A549 (cell line): ENCODE results near the gene XAB2. TPM values are rescaled to one million over a fixed set of nuclear protein-coding genes. Genes with fewer than 3 reads are reported as not detected.

Experiments
- ATAC-seq, 2 experiments: fragments of 200-7000 bp in 1 of 2; fragments of >200 bp in 1 of 2; cut with Nextera tagmentation in 1 of 2; cut with Tn5 transposase in 1 of 2; 3 replicates each; pipeline versions ENCODE4 v1.8.0 to v1.9.1; 2018 to 2020; ENCODE audit warnings: mild to moderate bottlenecking in 1 of 2, moderate library complexity in 1 of 2
- CTCF ChIA-PET: fragments of 300-600 bp; sonication (Branson Sonifier 250); formaldehyde crosslinking; extraction: SDS; loops from one replicate; lab custom pipeline; 2021; ENCODE audit warnings: antibody characterized with exemption, inconsistent platforms; lab: Yijun Ruan, JAX
- POLR2A ChIA-PET: fragments of 350-600 bp; formaldehyde crosslinking; extraction: SDS; loops from one replicate; lab custom pipeline; 2021; ENCODE audit warnings: antibody characterized with exemption, inconsistent platforms; lab: Yijun Ruan, JAX
- DNase-seq, 2 experiments: peaks; one replicate each; pipeline versions ENCODE4 v3.0.0 to v3.0.0-alpha.2; 2011 to 2016; ENCODE audit warnings: low read depth in 1 of 2, low spot score in 1 of 2
- FAIRE-seq: peaks from 2 replicates; lab custom pipeline; 2011; peaks lifted over from hg19 to GRCh38; lab: Jason Lieb, UNC
- H3K27ac ChIP-seq, 2 experiments: fragments of >200 bp; sonication (Bioruptor Twin); formaldehyde crosslinking; 3 replicates each; pipeline ENCODE4 v1.5.1; 2016 to 2017
- H3K4me1 ChIP-seq: fragments of >200 bp; sonication (Bioruptor Twin); formaldehyde crosslinking; 3 replicates; pipeline ENCODE4 v1.6.1; 2016
- H3K4me2 ChIP-seq: fragments of >200 bp; sonication (Bioruptor Twin); formaldehyde crosslinking; 3 replicates; pipeline ENCODE4 v1.6.1; 2016
- H3K4me3 ChIP-seq: fragments of >200 bp; sonication (Bioruptor Twin); formaldehyde crosslinking; 3 replicates; pipeline ENCODE4 v1.5.1; 2016
- H3K9me3 ChIP-seq: fragments of >200 bp; sonication (Bioruptor Twin); formaldehyde crosslinking; 3 replicates; pipeline ENCODE4 v1.6.1; 2016
- BHLHE40 ChIP-seq: IDR thresholded peaks from 2 replicates; pipeline ENCODE4 v1.6.1; 2012; ENCODE audit warnings: low read depth, low read length, inconsistent platforms
- CBX8 ChIP-seq: fragments of 200-600 bp; sonication (generic); IDR thresholded peaks from 2 replicates; pipeline ENCODE4 v1.6.1; 2016
- CEBPB ChIP-seq, 2 experiments: fragments of >200 bp in 1 of 2; sonication (Bioruptor Twin) in 1 of 2; formaldehyde crosslinking in 1 of 2; IDR thresholded peaks; 2 replicates each; pipeline ENCODE4 v1.6.1; 2012 to 2016
- CHD2 ChIP-seq: fragments of 150-350 bp; IDR thresholded peaks from 2 replicates; pipeline ENCODE4 v1.6.1; 2014; ENCODE audit warnings: low read length; ENCODE audit not compliant: partially characterized antibody
- EHMT2 ChIP-seq: fragments of 200-600 bp; sonication (generic); IDR thresholded peaks from 2 replicates; pipeline ENCODE4 v1.6.1; 2016; ENCODE audit warnings: antibody characterized with exemption, low read depth, mild to moderate bottlenecking, moderate library complexity
- ESRRA ChIP-seq: fragments of 150-350 bp; IDR thresholded peaks from 2 replicates; pipeline ENCODE4 v1.6.1; 2014; ENCODE audit warnings: mild to moderate bottlenecking, low read length, borderline replicate concordance
- FOSL2 ChIP-seq, 2 experiments: fragments of 450-650 bp in 1 of 2; fragments of >200 bp in 1 of 2; sonication (Bioruptor Twin) in 1 of 2; formaldehyde crosslinking; IDR thresholded peaks; 2 replicates each; pipeline versions ENCODE4 v1.5.0 to v1.6.1; 2016 to 2020; ENCODE audit warnings: mild to moderate bottlenecking in 1 of 2, moderate library complexity in 1 of 2
- FOXS1 ChIP-seq: fragments of 250-450 bp; sonication (Bioruptor Pico); IDR thresholded peaks from 2 replicates; pipeline ENCODE4 v1.5.0; 2020; ENCODE audit warnings: mild to moderate bottlenecking, moderate library complexity
- GATA3 ChIP-seq: IDR thresholded peaks from 2 replicates; pipeline ENCODE4 v1.6.1; 2012; ENCODE audit warnings: borderline replicate concordance
- HDAC2 ChIP-seq: fragments of 200-600 bp; sonication (generic); IDR thresholded peaks from 2 replicates; pipeline ENCODE4 v1.6.1; 2016
- HEYL ChIP-seq: fragments of 250-450 bp; sonication (Bioruptor Pico); IDR thresholded peaks from 2 replicates; pipeline ENCODE4 v1.8.0; 2021; ENCODE audit warnings: mild to moderate bottlenecking, moderate library complexity
- JUNB ChIP-seq: fragments of >200 bp; sonication (Bioruptor Twin); formaldehyde crosslinking; IDR thresholded peaks from 2 replicates; pipeline ENCODE4 v1.6.1; 2016
- KDM1A ChIP-seq: fragments of 200-600 bp; sonication (generic); IDR thresholded peaks from 2 replicates; pipeline ENCODE4 v1.6.1; 2016; ENCODE audit warnings: low read depth, mild to moderate bottlenecking
- KDM5A ChIP-seq: fragments of 200-600 bp; sonication (generic); IDR thresholded peaks from 2 replicates; pipeline ENCODE4 v1.6.1; 2016; ENCODE audit warnings: antibody characterized with exemption, mild to moderate bottlenecking
- MAFK ChIP-seq: fragments of 450-650 bp; IDR thresholded peaks from 2 replicates; pipeline ENCODE4 v1.6.1; 2014; ENCODE audit not compliant: partially characterized antibody
- MYC ChIP-seq: IDR thresholded peaks from 2 replicates; pipeline ENCODE4 v1.6.1; 2012; ENCODE audit warnings: mild to moderate bottlenecking, inconsistent platforms, low read length, improper control_type of control experiment, borderline replicate concordance
- RAD21 ChIP-seq, 2 experiments: fragments of >200 bp in 1 of 2; sonication (Bioruptor Twin) in 1 of 2; formaldehyde crosslinking in 1 of 2; IDR thresholded peaks in 1 of 2; conservative IDR thresholded peaks in 1 of 2; 2 replicates in 1 of 2; 3 replicates in 1 of 2; pipeline ENCODE4 v1.6.1; 2012 to 2018; ENCODE audit warnings: inconsistent platforms in 1 of 2
- RARB ChIP-seq: fragments of 250-450 bp; sonication (Bioruptor Pico); IDR thresholded peaks from 2 replicates; pipeline ENCODE4 v1.8.0; 2021; ENCODE audit warnings: mild to moderate bottlenecking, moderate library complexity
- RFX5 ChIP-seq: fragments of 450-650 bp; IDR thresholded peaks from 2 replicates; pipeline ENCODE4 v1.7.1; 2014; ENCODE audit warnings: antibody characterized with exemption, mild to moderate bottlenecking, moderate library complexity
- SMC3 ChIP-seq: fragments of >200 bp; sonication (Bioruptor Twin); formaldehyde crosslinking; IDR thresholded peaks from 3 replicates; pipeline ENCODE4 v1.6.1; 2018; ENCODE audit warnings: inconsistent platforms
- SREBF2 ChIP-seq: fragments of 450-650 bp; IDR thresholded peaks from 2 replicates; pipeline ENCODE4 v1.6.1; 2014; ENCODE audit warnings: mild to moderate bottlenecking, moderate library complexity
- TP53 ChIP-seq: fragments of 250-450 bp; sonication (Bioruptor Pico); IDR thresholded peaks from 2 replicates; pipeline ENCODE4 v1.5.0; 2021; ENCODE audit warnings: mild to moderate bottlenecking, moderate library complexity
- ZC3H11A ChIP-seq: fragments of 450-650 bp; IDR thresholded peaks from 2 replicates; pipeline ENCODE4 v1.6.1; 2014; ENCODE audit warnings: antibody characterized with exemption, mild to moderate bottlenecking
- ZSCAN20 ChIP-seq: fragments of 250-450 bp; sonication (Bioruptor Pico); IDR thresholded peaks from 2 replicates; pipeline ENCODE4 v1.8.0; 2022; ENCODE audit warnings: mild to moderate bottlenecking, moderate library complexity
- WGBS: methylation state at CpG from one replicate; pipeline ENCODE4 v1.1.6; 2017; ENCODE audit errors: missing lambda C conversion rate; 5-methylcytosine and 5-hydroxymethylcytosine counted together
- polyA plus RNA-seq, 4 experiments: library from polyadenylated mRNA; depleted of rRNA in 3 of 4; stranded (reverse); fragments of >200 nt; fragmentation: RNase III in 1 of 4; extraction: RNeasy Plus Mini Kit Qiagen cat#74134 plus additional on column Dnase treatment in 1 of 4; gene quantifications; 2 replicates in 3 of 4; 3 replicates in 1 of 4; pipeline ENCODE4 v1.2.3, GENCODE V29; 2011 to 2017
- TF ChIP-seq, protein P1 (sequence below): fragments of 450-650 bp; IDR thresholded peaks from 2 replicates; pipeline ENCODE4 v1.6.1; 2014; ENCODE audit warnings: antibody characterized with exemption
- TF ChIP-seq, protein P2 (sequence below): IDR thresholded peaks from 2 replicates; pipeline ENCODE4 v1.6.1; 2012
- TF ChIP-seq, protein P3 (sequence below): fragments of 250-450 bp; sonication (Bioruptor Pico); IDR thresholded peaks from 2 replicates; pipeline ENCODE4 v1.5.0; 2021; ENCODE audit warnings: mild to moderate bottlenecking, moderate library complexity, borderline replicate concordance
- TF ChIP-seq, protein P4 (sequence below): fragments of >200 bp; sonication (Bioruptor Twin); formaldehyde crosslinking; IDR thresholded peaks from 3 replicates; pipeline ENCODE4 v1.5.1; 2016
- TF ChIP-seq, protein P5 (sequence below): fragments of 250-450 bp; sonication (Bioruptor Pico); IDR thresholded peaks from 2 replicates; pipeline ENCODE4 v1.5.0; 2020; ENCODE audit warnings: low read depth, mild to moderate bottlenecking, moderate library complexity

The XAB2 gene
- polyA plus RNA-seq, 2 of the 4 experiments (the other 2 are of a cell fraction): 15.0 to 21.2 TPM

DNA sequence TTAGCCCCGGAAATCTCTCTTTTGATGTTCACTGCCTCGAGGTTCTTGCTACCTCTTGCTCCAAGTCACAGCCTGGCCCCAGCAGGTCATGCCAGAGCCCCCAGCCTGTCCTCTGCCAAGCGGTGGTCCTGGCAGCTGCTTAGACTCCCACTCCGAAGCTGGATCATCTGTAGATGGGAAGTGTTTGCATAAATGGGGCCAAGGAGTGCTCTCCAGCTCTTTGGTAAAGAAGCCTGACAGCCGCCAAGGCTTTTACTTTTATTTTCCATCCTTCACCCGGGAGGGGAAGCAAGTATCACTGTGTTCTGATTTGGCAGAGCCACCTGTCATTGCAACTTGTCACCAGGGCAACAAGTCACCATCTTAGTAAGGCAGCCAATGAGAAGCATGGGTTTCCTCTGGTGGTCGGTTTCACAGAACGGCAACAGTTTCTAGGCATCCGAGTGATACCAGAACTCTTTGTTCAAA is 28.9 kb upstream of the XAB2 start:
- no peak for TF ChIP-seq HEYL (CRISPR knock-in tag)
- TF ChIP-seq TP53 (CRISPR knock-in tag): no peak
- TF ChIP-seq, protein P1, sequence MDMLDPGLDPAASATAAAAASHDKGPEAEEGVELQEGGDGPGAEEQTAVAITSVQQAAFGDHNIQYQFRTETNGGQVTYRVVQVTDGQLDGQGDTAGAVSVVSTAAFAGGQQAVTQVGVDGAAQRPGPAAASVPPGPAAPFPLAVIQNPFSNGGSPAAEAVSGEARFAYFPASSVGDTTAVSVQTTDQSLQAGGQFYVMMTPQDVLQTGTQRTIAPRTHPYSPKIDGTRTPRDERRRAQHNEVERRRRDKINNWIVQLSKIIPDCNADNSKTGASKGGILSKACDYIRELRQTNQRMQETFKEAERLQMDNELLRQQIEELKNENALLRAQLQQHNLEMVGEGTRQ: no peak
- TF ChIP-seq SMC3: no peak
- TF ChIP-seq GATA3: no peak
- no peak for TF ChIP-seq RAD21 (conservative IDR thresholded peaks at IDR 0.05 in 1 of 2, IDR thresholded peaks at IDR 0.05 in 1 of 2)
- no peak for TF ChIP-seq SREBF2
- no peak for TF ChIP-seq ZC3H11A
- no peak for TF ChIP-seq ZSCAN20 (CRISPR knock-in tag)
- Histone ChIP-seq H3K4me2 (no peak overlapping the region), H3K27ac (no peak overlapping the region), H3K9me3 (no peaks in the 10 kb centered on the region), H3K4me3 (no peak overlapping the region), H3K4me1 (no peaks in the 10 kb centered on the region)
- ATAC-seq (no peak), FAIRE-seq (no peak), DNase-seq (no peak)
- ChIA-PET CTCF (interaction anchor here (1.2 to 1.7 kb wide), 2 partner anchors 11 to 23 kb away, joined by 3 to 6 read pairs; partner anchors contain the start of genes RETN and TRAPPC5), POLR2A (no interaction called here)
- 66% methylated on average over 9 of the region's 9 CpGs for WGBS

DNA sequence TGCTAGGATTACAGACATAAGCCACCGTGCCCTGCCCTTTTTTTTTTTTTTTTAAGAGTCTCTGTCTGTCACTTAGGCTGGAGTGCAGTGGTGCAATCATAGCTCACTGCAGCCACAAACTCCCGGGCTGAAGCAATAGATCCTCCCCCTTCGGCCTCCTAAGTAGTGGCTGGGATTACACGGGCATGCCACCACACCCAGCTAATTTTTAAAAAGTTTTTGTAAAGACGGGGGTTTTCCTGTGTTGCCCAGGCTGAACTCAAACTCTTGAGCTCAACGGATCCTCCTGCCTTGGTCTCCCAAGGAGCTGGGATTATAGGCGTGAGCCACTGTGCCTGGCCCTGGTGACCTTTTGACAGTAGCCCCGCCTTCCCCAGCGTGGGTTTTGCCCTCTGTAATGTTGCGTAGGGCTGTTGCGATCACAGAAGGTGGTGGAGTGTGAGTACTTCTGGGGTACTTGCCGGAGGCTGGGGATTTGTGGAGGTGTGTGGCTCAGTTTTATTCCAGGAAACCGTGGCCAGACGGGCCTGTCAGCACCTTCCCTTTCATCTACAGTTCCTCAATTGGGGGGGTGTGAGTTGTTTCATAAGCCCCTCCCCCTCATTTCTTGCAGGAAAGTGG is 27.9 kb upstream of the XAB2 start:
- H3K9me3 ChIP-seq: no peaks in the 10 kb centered on the region
- TF ChIP-seq CHD2 (no peak), ZSCAN20 (CRISPR knock-in tag) (no peak), RARB (CRISPR knock-in tag) (no peak), TP53 (CRISPR knock-in tag) (no peak), FOXS1 (CRISPR knock-in tag) (no peak), CBX8 (no peak), BHLHE40 (no peak), MAFK (no peak), EHMT2 (no peak), GATA3 (no peak), RFX5 (no peak), MYC (no peak)
- TF ChIP-seq, protein P2, sequence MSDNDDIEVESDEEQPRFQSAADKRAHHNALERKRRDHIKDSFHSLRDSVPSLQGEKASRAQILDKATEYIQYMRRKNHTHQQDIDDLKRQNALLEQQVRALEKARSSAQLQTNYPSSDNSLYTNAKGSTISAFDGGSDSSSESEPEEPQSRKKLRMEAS: no peak
- TF ChIP-seq, protein P3, sequence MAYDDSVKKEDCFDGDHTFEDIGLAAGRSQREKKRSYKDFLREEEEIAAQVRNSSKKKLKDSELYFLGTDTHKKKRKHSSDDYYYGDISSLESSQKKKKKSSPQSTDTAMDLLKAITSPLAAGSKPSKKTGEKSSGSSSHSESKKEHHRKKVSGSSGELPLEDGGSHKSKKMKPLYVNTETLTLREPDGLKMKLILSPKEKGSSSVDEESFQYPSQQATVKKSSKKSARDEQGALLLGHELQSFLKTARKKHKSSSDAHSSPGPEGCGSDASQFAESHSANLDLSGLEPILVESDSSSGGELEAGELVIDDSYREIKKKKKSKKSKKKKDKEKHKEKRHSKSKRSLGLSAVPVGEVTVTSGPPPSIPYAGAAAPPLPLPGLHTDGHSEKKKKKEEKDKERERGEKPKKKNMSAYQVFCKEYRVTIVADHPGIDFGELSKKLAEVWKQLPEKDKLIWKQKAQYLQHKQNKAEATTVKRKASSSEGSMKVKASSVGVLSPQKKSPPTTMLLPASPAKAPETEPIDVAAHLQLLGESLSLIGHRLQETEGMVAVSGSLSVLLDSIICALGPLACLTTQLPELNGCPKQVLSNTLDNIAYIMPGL: no peak
- DNase-seq: no peak
- FAIRE-seq: no peak
- no peaks in the 10 kb centered on the region for H3K4me1 ChIP-seq
- H3K27ac ChIP-seq: 0 out of 6 replicates have a peak overlapping the region, but pooled peaks of 1 of the 2 experiments have one; percentile 14
- POLR2A ChIA-PET: no interaction called here
- no peak; a peak in 1 of 6 replicates for ATAC-seq
- no peak overlapping the region for H3K4me2 ChIP-seq
- CTCF ChIA-PET: interaction anchor here (0.6 to 1.7 kb wide), 5 partner anchors 18 to 143 kb away, joined by 3 to 7 read pairs (median 6); partner anchors contain the start of gene TRAPPC5
- 36% methylated on average over 13 of the region's 14 CpGs for whole genome bisulfite sequencing
- no peak overlapping the region for H3K4me3 ChIP-seq

DNA sequence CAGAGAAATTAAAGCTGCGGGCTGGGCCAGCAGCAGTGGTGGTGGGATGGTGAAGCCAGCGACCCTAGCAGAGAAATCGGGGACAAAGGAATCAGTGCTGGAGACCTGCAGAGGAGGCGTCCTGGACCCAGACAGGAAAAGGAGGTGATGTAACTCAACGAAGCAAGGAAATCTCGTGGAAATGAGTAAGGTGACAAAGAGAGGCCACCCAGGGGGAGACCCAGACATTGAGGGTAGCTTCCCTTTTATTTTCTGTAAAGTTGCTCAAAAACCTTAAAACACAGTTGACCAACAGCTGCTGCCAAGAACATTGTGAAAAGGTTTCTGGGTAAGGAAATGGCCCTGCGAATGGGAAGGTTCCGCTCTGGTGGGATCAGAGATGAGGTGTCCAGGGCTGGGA is 26.2 kb upstream of the XAB2 start:
- POLR2A ChIA-PET: no interaction called here
- no peaks in the 10 kb centered on the region for H3K9me3 ChIP-seq
- TF ChIP-seq ZSCAN20 (CRISPR knock-in tag) (no peak), CHD2 (no peak), JUNB (no peak), KDM5A (no peak), ESRRA (no peak), FOSL2 (IDR thresholded peaks at IDR 0.05) (no peak), FOSL2 (CRISPR knock-in tag; IDR thresholded peaks at IDR 0.05) (no peak), CEBPB (IDR thresholded peaks at IDR 0.05) (no peak), KDM1A (no peak), HDAC2 (no peak)
- TF ChIP-seq, protein P4, sequence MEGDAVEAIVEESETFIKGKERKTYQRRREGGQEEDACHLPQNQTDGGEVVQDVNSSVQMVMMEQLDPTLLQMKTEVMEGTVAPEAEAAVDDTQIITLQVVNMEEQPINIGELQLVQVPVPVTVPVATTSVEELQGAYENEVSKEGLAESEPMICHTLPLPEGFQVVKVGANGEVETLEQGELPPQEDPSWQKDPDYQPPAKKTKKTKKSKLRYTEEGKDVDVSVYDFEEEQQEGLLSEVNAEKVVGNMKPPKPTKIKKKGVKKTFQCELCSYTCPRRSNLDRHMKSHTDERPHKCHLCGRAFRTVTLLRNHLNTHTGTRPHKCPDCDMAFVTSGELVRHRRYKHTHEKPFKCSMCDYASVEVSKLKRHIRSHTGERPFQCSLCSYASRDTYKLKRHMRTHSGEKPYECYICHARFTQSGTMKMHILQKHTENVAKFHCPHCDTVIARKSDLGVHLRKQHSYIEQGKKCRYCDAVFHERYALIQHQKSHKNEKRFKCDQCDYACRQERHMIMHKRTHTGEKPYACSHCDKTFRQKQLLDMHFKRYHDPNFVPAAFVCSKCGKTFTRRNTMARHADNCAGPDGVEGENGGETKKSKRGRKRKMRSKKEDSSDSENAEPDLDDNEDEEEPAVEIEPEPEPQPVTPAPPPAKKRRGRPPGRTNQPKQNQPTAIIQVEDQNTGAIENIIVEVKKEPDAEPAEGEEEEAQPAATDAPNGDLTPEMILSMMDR: no peak
- TF ChIP-seq, protein P5, sequence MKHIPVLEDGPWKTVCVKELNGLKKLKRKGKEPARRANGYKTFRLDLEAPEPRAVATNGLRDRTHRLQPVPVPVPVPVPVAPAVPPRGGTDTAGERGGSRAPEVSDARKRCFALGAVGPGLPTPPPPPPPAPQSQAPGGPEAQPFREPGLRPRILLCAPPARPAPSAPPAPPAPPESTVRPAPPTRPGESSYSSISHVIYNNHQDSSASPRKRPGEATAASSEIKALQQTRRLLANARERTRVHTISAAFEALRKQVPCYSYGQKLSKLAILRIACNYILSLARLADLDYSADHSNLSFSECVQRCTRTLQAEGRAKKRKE (CRISPR knock-in tag): no peak
- TF ChIP-seq, all 56 proteins: peak for 0
- no peak for FAIRE-seq
- CTCF ChIA-PET: interaction anchor here (1.0 to 3.2 kb wide), 5 partner anchors 12 to 145 kb away, joined by 3 to 21 read pairs (median 7); partner anchors contain the start of gene TRAPPC5
- H3K4me2 ChIP-seq: no peak overlapping the region
- no peaks in the 10 kb centered on the region for H3K4me1 ChIP-seq
- 66% methylated on average over 8 of the region's 8 CpGs for WGBS
- no peak overlapping the region for H3K4me3 ChIP-seq
- H3K27ac ChIP-seq: no peak overlapping the region
- ATAC-seq: no peak
- DNase-seq: no peak
